Measurements from ENCODE around the gene PYGO2.
"Not testable (repeated sequence)": the region's sequence is repeated elsewhere in the genome, so short reads cannot be mapped to it uniquely, and the experiment has no call there.

PYGO2 gene

GRCh38 chr1:154982897-154983648 is 21.5 kb upstream of the PYGO2 start, which contains the start of gene FLAD1:
Gene FLAD1 (plus strand): TSS chr1:154983344. CDS start chr1:154983695, 351 bp downstream.
- in situ Hi-C loops (cut with HindIII; ENCODE audit: low sequenced_read_pairs) = no loop called here

DNA sequence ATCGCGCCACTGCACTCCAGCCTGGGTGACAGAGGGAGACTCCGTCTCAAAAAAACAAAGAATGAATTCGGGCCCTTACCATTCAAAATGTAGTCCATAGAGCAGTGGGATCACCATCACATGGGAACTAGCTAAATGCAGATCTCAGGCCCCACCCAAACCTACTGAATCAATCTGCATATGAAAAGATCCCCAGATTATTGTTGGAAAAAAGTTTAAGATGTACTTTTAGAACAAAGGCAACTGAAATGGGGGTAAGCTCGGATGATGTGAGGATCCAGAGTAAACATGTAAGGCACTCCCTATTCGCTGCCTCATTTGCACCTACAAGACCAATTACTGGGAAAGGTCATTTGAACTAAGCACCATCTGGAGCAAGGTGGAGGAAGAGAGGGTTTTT is 20.8 kb upstream of the PYGO2 start:
- in situ Hi-C loops (cut with HindIII; ENCODE audit: low sequenced_read_pairs) = no loop called here

DNA sequence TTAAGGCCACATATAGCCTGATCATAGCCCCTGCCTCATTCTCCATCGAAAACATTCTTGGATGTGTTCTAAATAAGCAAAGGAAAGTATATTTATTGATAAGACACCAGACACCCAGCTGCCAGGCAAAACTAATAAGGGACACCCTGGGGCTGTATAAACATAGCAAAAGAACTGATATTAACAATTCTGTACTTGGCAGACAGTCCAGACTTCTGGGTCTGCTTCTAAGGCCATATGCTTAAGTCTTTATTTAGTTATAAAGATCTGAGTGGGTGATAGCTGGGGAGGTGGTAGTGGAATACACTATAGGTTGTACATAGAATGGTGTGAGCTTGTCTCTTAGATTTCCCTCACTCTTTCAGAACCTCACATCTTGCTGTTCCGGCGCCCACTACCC is 16.8 kb upstream of the PYGO2 start:
- in situ Hi-C loops (cut with HindIII; ENCODE audit: low sequenced_read_pairs) = no loop called here

DNA sequence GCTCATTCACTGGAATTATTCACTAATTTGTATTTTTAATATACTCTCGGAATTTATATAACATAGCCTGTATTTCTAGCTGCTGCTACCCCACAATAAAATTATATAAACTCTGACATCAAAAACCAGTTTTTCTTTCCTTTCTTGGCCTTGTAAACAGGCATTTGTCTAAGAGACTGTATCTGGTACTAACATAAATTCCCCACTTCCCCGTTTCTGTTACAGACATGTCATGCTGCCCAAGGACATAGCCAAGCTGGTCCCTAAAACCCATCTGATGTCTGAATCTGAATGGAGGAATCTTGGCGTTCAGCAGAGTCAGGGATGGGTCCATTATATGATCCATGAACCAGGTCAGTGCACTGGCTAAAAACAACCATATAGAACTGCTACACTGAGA is 16.2 kb upstream of the PYGO2 start:
- in situ Hi-C loops (cut with HindIII; ENCODE audit: low sequenced_read_pairs) = not testable (repeated sequence)

DNA sequence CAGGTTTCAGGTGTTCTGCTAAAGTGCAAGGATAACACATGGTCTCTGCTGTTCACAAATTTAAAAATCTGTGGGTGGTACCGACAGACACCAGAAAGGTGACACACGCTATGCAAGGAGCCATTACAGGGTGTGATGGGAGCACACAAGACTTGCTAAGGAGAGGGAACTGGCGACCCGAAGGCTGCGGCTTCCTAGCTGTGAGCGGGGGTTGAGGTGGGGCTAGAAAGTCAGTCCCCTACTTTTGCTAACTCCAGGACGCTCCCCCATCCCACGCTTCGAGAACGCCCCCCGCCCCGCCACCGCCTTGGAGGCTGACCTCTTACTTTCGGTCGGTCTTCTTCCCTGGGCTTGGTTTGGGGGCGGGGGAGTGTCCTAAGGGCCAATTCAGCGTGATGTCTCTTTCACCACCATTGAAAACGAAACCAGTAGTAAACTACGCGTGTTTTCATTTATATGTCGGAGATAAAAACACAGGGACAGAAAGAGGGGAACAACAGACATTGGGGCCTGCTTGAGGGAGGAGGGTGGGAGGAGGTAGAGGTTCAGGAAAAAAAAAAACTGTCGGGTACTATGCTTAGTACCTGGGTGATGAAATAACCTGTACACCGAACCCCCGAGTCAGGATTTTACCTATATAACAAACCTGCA is 14.0 kb upstream of the PYGO2 start:
- in situ Hi-C loops (cut with HindIII; ENCODE audit: low sequenced_read_pairs) = no loop called here

GRCh38 chr1:154974808-154975408 is 13.3 kb upstream of the PYGO2 start:
- in situ Hi-C loops (cut with HindIII; ENCODE audit: low sequenced_read_pairs) = no loop called here

DNA sequence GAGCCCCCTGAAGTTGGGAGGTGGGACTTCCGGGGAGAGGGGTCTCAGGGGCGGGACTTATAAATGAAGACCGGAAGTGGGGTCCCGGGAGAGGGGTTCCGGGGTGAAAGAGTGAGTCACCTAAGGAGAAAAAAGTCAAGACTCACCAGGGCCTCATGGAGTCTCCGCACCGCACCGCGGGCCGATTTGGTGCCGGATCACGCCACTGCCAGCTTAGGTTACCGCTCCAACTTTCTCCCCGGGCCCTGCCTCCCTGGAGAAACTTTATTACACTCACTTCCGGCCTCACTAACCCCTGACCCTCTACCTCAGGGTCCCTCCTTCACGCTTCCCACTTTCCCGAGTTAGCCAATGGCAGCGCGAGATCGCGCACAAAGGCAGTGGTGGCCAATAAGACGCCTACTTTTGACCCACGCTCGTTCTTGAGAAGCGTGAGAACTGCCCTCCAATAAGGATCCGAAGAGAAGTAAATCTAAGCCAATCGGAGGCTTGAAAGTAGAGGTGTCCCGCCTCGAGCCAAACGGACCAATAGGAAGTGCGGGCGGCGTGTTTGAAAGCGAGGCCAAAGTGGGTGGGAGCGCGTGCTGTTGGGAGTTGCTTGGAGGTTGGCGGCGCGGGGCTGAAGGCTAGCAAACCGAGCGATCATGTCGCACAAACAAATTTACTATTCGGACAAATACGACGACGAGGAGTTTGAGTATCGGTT is 12.7 kb upstream of the PYGO2 start, which contains the start of gene CKS1B:
CKS1B (plus strand) TSS at position 580 of the 706 bp plus-strand sequence; CDS start at position 645, 65 bp downstream.
- in situ Hi-C loops (cut with HindIII; ENCODE audit: low sequenced_read_pairs) = no loop called here

DNA sequence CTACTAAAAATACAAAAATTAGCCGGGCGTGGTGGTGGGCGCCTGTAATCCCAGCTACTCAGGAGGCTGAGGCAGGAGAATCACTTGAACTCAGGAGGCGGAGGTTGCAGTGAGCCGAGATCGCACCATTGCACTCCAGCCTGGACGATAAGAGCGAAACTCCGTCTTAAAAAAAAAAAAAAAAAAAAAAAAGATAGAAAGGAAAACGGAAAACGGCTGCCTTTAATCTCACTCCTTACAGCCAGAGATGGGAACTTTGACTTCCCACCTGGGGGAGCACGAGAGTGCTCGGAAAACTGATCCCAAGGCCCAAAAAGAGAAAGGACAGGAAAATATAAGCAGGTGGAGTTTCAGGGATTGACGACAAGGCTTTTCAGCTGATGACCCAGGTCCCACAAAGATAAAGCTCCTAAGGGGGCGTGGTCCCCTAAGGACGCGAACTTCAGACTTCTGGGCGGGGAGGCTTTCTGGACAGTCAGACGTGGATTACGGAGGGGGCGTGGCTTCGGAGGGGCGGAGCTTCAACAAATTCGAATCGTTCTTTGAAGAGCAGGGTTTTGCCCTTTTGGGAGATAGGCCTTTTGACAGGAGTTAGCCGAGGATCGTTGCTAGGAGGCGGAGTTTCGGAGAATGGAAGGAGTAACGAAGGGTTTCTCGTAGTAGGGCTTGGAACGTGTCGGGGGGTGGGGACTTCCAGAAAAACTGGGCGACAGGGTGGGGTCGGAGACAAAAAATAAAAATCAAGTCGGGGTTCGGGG is 11.9 kb upstream of the PYGO2 start:
- in situ Hi-C loops (cut with HindIII; ENCODE audit: low sequenced_read_pairs) = no loop called here

DNA sequence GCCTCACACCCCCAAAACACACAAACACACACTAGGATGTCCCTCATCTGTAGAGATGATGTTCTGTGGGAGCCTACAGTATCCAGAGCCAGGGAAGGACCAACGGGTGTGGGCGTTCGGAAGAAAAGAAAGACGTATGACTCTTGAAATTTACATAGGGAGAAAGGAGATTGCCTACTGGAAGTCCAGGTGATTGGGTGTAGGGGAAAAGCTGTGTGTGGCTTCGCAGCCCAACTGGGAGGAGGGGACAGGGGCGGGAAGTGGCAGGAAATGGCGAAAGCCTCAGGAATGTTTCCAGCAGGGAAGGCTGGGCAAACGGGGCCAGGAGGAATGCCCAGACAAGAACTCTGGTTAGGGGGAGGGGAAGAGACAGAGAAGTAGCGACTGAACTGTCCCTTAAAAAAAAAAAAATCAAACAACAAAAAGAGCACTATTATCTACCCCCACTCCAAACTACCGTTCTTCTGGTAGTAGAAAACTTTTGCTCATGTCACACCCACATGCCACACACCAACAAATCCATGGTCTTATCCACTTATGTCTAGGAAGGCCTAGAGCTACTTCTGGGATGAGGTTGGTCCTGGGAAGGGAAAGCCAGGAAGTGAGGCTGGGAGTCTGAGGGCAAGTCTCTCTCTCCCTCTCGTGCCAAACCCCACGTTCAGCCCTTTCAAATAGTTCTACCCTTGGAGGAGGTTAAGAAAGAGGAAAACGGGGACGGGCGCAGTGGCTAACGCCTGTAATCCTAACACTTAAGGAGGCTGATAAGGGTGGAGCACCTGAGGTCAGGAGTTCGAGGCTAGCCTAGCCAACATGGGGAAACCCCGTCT is 11.1 kb upstream of the PYGO2 start:
- in situ Hi-C loops (cut with HindIII; ENCODE audit: low sequenced_read_pairs) = no loop called here

- in situ Hi-C loops (cut with HindIII; ENCODE audit: low sequenced_read_pairs) = no loop called here
Measured at GRCh38 chr1:154972213-154972516, 10.6 kb upstream of the PYGO2 start.

DNA sequence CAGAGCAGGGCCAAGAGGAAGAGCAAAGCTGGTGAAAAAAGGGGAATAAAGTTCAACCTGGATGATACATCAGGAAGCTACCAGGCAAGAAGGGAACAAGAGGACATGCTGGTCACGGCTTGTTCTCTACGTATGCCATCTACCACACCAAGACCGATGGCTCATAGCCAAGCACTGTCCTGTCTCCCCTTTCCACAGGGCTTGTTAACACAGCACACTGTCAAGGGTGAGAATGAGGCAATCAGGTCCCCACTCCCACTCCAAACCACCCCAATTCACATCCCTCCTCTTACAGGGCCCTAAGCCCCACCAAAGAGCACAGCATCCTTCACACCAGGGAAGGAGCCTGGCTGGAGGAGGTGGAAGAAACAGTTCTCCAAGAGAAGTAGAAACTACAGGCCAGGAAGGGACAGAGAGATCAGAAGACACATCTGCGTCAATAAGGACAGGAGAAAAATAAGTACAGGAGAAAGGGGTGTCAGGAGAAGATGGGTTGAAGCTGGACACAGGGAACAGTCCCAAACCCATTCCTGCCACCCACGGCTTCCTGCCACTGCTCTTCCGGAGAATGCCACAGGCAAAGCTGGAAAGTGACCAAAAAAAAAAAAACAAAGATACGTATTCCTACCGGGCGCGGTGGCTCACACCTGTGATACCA is 9.9 kb upstream of the PYGO2 start:
- in situ Hi-C loops (cut with HindIII; ENCODE audit: low sequenced_read_pairs) = no loop called here

- in situ Hi-C loops (cut with HindIII; ENCODE audit: low sequenced_read_pairs) = no loop called here
Measured at GRCh38 chr1:154970631-154971340, 9.2 kb upstream of the PYGO2 start, which contains the start of gene SHC1. Gene SHC1 (minus strand): TSS chr1:154970747. CDS start chr1:154970526, 221 bp downstream.

- in situ Hi-C loops (cut with HindIII; ENCODE audit: low sequenced_read_pairs) = no loop called here
Measured at GRCh38 chr1:154969860-154970452, 8.4 kb upstream of the PYGO2 start.

GRCh38 chr1:154969246-154969645 is 7.7 kb upstream of the PYGO2 start:
- in situ Hi-C loops (cut with HindIII; ENCODE audit: low sequenced_read_pairs) = no loop called here

DNA sequence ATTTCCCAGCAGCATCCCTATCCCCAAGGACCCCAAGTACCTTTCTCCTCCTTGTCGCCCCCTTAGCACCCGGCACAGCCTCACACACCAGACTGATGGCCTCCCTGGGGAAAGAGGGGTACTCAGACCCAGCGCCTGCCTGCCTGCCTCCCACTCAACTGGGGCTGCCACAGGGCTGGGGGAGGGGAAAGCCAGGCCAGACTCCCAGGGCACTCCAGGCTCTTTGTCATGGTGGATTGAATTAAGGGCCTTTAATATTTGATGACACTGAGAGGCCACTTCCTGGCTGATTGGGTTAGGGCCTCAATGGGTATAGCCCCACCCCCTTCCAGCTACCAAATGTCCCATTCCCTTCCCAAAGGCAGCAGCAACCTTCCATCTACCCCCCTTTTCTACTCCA is 7.1 kb upstream of the PYGO2 start:
- in situ Hi-C loops (cut with HindIII; ENCODE audit: low sequenced_read_pairs) = no loop called here

DNA sequence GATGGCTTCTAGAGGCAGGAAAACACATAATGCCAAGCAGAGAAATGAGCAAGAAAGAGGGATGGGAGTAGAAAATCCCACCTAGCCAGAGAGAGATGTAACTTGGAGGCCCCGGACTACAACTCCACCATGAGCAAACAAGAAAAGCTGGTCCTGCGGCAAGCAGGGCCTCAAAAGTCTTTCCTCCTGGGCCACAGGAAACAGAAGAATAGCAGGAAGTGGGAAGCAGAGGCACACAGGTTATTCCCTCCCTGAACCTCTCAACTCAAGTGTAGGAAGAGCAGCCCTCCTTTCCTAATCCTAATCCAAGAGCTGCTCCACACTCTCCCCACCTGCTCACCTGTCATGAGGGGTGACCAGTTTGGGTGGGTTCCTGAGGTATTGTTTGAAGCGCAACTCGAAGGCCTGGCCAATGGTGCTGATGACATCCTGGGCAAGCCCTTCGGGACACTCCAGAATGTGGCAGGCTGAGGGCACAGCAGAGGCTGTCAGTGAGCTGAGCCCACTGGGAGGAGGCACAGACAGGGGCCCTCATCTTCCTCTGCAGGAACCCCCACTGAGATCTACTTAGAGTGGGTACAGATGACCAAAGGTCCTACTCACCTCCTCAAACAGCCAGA is 5.9 kb upstream of the PYGO2 start:
- in situ Hi-C loops (cut with HindIII; ENCODE audit: low sequenced_read_pairs) = no loop called here

DNA sequence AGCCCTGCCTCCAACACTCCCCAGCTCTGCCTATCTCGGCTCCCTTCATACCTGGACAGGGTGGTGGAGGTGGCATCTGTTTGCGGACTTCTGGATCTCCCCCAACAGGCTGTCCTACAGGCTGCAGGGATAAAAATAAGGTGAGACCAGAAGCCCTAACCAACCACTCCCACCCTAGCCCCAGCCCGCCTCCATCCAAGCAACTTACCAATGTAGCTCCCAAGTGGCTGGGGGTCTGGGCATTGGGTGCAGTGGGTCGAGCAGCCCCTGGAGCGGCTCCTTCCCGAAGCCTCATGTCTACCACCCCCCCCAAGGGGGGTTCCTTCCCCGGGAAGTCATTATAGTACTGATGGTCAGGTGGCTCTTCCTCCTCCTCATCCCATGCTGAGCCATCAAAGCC is 4.5 kb upstream of the PYGO2 start:
- in situ Hi-C loops (cut with HindIII; ENCODE audit: low sequenced_read_pairs) = no loop called here

DNA sequence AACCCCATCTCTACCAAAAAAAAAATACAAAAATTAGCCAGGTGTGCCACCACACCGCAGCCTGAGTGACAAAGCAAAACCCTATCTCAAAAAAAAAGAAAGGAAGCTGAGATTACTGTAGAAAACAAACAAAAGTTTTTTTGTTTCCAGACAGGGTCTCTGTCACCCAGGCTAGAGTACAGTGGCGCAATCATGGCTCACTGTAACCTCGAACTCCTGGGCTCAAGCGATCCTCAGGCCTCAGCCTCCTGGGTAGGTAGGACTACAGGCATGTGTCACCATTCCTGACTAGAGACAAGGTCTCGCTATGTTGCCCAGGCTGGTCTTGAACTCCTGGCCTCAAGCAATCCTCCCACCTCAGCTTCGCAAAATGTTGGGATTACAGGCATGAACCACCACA is 2.8 kb upstream of the PYGO2 start:
- in situ Hi-C loops (cut with HindIII; ENCODE audit: low sequenced_read_pairs) = no loop called here
